Measurements from ENCODE around the gene TTC33.

- no peak for TF ChIP-seq CTCF (conservative IDR thresholded peaks at IDR 0.05)
- no peak for TF ChIP-seq EZH2 (IDR thresholded peaks at IDR 0.05; ENCODE audit: low read depth)
These were observed 102.3 kb downstream of the TTC33 start for GRCh38 chr5:40653221-40654022.
